OCI-LY1 (cell line): ENCODE results near the gene DYNC1H1.

ENCODE experiments used
- CTCF ChIP-seq: fragments of 200-600 bp; sonication (generic), shearing (Covaris generic); IDR thresholded peaks from 2 replicates; pipeline ENCODE4 v1.5.1; 2017; ENCODE audit warnings: mild to moderate bottlenecking, antibody characterized with exemption, low read length, moderate library complexity, mixed read lengths
- EZH2 ChIP-seq: fragments of 200-600 bp; sonication (generic), shearing (Covaris generic); IDR thresholded peaks from 2 replicates; pipeline ENCODE4 v1.8.0; 2017; ENCODE audit warnings: borderline replicate concordance, mixed run types, mild to moderate bottlenecking, antibody characterized with exemption, low read length, moderate library complexity, mixed read lengths

- TF ChIP-seq EZH2 (no peak), CTCF (no peak)
These were observed 33.3 kb downstream of the DYNC1H1 start for GRCh38 chr14:101997429-101998336.
